Ishikawa (cell line): Measurements from ENCODE around the gene MAGI1.

ENCODE experiments used
- CEBPB ChIP-seq: IDR thresholded peaks from 2 replicates; pipeline ENCODE4 v1.6.1; 2012
- CREB1 ChIP-seq: IDR thresholded peaks from 2 replicates; pipeline ENCODE4 v1.6.1; 2012; ENCODE audit warnings: low read depth
- EGR1 ChIP-seq: IDR thresholded peaks from 2 replicates; pipeline ENCODE4 v1.6.1; 2012
- EP300 ChIP-seq: IDR thresholded peaks from 2 replicates; pipeline ENCODE4 v1.6.1; 2012; ENCODE audit warnings: borderline replicate concordance
- FOXM1 ChIP-seq: IDR thresholded peaks from 2 replicates; pipeline ENCODE4 v1.6.1; 2012; ENCODE audit warnings: low read depth, borderline replicate concordance
- NFIC ChIP-seq: IDR thresholded peaks from 2 replicates; pipeline ENCODE4 v1.6.1; 2012
- RAD21 ChIP-seq: IDR thresholded peaks from 2 replicates; pipeline ENCODE4 v1.6.1; 2012; ENCODE audit warnings: low read depth
- TAF1 ChIP-seq: IDR thresholded peaks from 2 replicates; pipeline ENCODE4 v1.6.1; 2012; ENCODE audit warnings: low read depth, mild to moderate bottlenecking
- TCF12 ChIP-seq: IDR thresholded peaks from 2 replicates; pipeline ENCODE4 v1.6.1; 2012; ENCODE audit warnings: low read depth
- YY1 ChIP-seq: IDR thresholded peaks from 2 replicates; pipeline ENCODE4 v1.6.1; 2012; ENCODE audit warnings: low read depth
- ZBTB7A ChIP-seq: IDR thresholded peaks from 2 replicates; pipeline ENCODE4 v1.6.1; 2012; ENCODE audit warnings: low read depth
- TF ChIP-seq, protein P1 (sequence below): IDR thresholded peaks from 2 replicates; pipeline ENCODE4 v1.6.1; 2012
- TF ChIP-seq, protein P2 (sequence below): IDR thresholded peaks from 2 replicates; pipeline ENCODE4 v1.6.1; 2012; ENCODE audit warnings: low read depth, mild to moderate bottlenecking
- TF ChIP-seq, protein P3 (sequence below): IDR thresholded peaks from 2 replicates; pipeline ENCODE4 v1.6.1; 2012

MAGI1 gene

DNA sequence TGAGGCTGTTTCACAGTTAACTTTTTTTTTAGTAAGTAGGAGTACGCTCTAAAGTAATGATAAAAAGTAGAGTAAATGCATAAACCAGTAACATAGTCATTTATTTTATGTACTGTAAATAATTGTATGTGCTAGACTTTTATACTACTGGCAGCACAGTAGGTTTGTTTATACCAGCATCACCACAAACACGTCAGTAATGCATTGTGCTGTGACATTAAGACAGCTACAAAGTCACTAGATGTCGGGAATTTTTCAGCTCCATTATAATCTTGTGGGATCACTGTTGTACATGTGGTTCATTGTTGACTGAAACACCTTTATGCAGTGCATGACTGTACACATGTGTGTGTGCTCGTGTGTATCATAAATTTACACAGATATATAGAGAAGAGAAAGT, 732.9 kb downstream of the MAGI1 start:
- TF ChIP-seq RAD21 = no peak
- no peak for TF ChIP-seq TCF12
- TF ChIP-seq YY1 = no peak
- no peak for TF ChIP-seq EP300
- no peak for TF ChIP-seq CEBPB
- TF ChIP-seq TAF1 = no peak
- TF ChIP-seq ZBTB7A = no peak
- TF ChIP-seq, protein P1, sequence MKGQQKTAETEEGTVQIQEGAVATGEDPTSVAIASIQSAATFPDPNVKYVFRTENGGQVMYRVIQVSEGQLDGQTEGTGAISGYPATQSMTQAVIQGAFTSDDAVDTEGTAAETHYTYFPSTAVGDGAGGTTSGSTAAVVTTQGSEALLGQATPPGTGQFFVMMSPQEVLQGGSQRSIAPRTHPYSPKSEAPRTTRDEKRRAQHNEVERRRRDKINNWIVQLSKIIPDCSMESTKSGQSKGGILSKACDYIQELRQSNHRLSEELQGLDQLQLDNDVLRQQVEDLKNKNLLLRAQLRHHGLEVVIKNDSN = no peak
- TF ChIP-seq, protein P2, sequence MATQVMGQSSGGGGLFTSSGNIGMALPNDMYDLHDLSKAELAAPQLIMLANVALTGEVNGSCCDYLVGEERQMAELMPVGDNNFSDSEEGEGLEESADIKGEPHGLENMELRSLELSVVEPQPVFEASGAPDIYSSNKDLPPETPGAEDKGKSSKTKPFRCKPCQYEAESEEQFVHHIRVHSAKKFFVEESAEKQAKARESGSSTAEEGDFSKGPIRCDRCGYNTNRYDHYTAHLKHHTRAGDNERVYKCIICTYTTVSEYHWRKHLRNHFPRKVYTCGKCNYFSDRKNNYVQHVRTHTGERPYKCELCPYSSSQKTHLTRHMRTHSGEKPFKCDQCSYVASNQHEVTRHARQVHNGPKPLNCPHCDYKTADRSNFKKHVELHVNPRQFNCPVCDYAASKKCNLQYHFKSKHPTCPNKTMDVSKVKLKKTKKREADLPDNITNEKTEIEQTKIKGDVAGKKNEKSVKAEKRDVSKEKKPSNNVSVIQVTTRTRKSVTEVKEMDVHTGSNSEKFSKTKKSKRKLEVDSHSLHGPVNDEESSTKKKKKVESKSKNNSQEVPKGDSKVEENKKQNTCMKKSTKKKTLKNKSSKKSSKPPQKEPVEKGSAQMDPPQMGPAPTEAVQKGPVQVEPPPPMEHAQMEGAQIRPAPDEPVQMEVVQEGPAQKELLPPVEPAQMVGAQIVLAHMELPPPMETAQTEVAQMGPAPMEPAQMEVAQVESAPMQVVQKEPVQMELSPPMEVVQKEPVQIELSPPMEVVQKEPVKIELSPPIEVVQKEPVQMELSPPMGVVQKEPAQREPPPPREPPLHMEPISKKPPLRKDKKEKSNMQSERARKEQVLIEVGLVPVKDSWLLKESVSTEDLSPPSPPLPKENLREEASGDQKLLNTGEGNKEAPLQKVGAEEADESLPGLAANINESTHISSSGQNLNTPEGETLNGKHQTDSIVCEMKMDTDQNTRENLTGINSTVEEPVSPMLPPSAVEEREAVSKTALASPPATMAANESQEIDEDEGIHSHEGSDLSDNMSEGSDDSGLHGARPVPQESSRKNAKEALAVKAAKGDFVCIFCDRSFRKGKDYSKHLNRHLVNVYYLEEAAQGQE = no peak
- TF ChIP-seq, protein P3, sequence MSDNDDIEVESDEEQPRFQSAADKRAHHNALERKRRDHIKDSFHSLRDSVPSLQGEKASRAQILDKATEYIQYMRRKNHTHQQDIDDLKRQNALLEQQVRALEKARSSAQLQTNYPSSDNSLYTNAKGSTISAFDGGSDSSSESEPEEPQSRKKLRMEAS = no peak
- TF ChIP-seq FOXM1 = no peak
- no peak for TF ChIP-seq CREB1
- no peak for TF ChIP-seq NFIC
- TF ChIP-seq EGR1 = no peak
